Neural cell (in vitro differentiated cells): ENCODE data around the gene RHBDD3. TPM values are rescaled to one million over a fixed set of nuclear protein-coding genes. Genes with fewer than 3 reads are reported as not detected.

Experiments
- H2AFZ ChIP-seq: fragments of 200-600, 300-800 bp; sonication (generic), shearing (Covaris generic); 2 replicates; pipeline ENCODE4 v1.6.0; 2014; ENCODE audit warnings: low read depth, mild to moderate bottlenecking, antibody characterized with exemption, low read length, moderate library complexity
- H3F3A ChIP-seq: fragments of 200-600 bp; shearing (Covaris generic); 2 replicates; pipeline ENCODE4 v1.6.1; 2016; ENCODE audit warnings: mild to moderate bottlenecking, moderate library complexity, mixed read lengths, antibody characterized with exemption, low read length; ENCODE audit not compliant: insufficient read depth, poor library complexity, severe bottlenecking
- H3K27ac ChIP-seq: fragments of 200-600, 300-800 bp; sonication (generic), shearing (Covaris generic); 2 replicates; pipeline ENCODE4 v1.5.1; 2014; ENCODE audit warnings: mild to moderate bottlenecking, low read length, moderate library complexity
- H3K27me3 ChIP-seq: fragments of 300-800, 200-600 bp; sonication (generic), shearing (Covaris generic); 2 replicates; pipeline ENCODE4 v1.6.0; 2014; ENCODE audit warnings: mild to moderate bottlenecking, low read depth, low read length, moderate library complexity; ENCODE audit not compliant: insufficient read depth
- H3K36me3 ChIP-seq: fragments of 300-800, 200-600 bp; sonication (generic), shearing (Covaris generic); 2 replicates; pipeline ENCODE4 v1.5.1; 2014; ENCODE audit warnings: mild to moderate bottlenecking, antibody characterized with exemption, low read length, moderate library complexity; ENCODE audit not compliant: insufficient read depth
- H3K4me2 ChIP-seq: fragments of 300-800, 200-600 bp; sonication (generic), shearing (Covaris generic); 2 replicates; pipeline ENCODE4 v1.6.0; 2014; ENCODE audit warnings: mild to moderate bottlenecking, low read length
- H3K4me3 ChIP-seq: fragments of 300-800, 200-600 bp; sonication (generic), shearing (Covaris generic); 2 replicates; pipeline ENCODE4 v1.5.1; 2014; ENCODE audit warnings: mild to moderate bottlenecking, low read length, moderate library complexity
- H3K79me2 ChIP-seq: fragments of 200-600 bp; shearing (Covaris generic); replicated peaks from 2 replicates; pipeline ENCODE4 v1.6.0; 2014; ENCODE audit warnings: mild to moderate bottlenecking, low read length, moderate library complexity; ENCODE audit not compliant: insufficient read depth
- H3K9ac ChIP-seq: fragments of 300-800, 200-600 bp; sonication (generic), shearing (Covaris generic); 2 replicates; pipeline ENCODE4 v1.6.1; 2016; ENCODE audit warnings: mild to moderate bottlenecking, low read length, mixed read lengths
- H3K9me2 ChIP-seq: fragments of 200-600 bp; shearing (Covaris generic); 2 replicates; pipeline ENCODE4 v1.6.1; 2016; ENCODE audit warnings: mild to moderate bottlenecking, low read length, mixed read lengths; ENCODE audit not compliant: insufficient read depth
- H3K9me3 ChIP-seq: fragments of 200-600, 300-800 bp; sonication (generic), shearing (Covaris generic); 2 replicates; pipeline ENCODE4 v1.6.1; 2016; ENCODE audit warnings: mild to moderate bottlenecking, mixed run types, low read length, moderate library complexity, mixed read lengths
- H4K20me1 ChIP-seq: fragments of 200-600 bp; shearing (Covaris generic); 2 replicates; pipeline ENCODE4 v1.6.1; 2016; ENCODE audit warnings: mild to moderate bottlenecking, mixed run types; ENCODE audit not compliant: insufficient read depth
- CTCF ChIP-seq: fragments of 450-650 bp; IDR thresholded peaks from 2 replicates; pipeline ENCODE4 v1.5.1; 2014; ENCODE audit warnings: antibody characterized with exemption, mild to moderate bottlenecking, moderate library complexity; ENCODE audit not compliant: poor library complexity, severe bottlenecking
- EP300 ChIP-seq: fragments of 450-650 bp; conservative IDR thresholded peaks from 2 replicates; pipeline ENCODE4 v1.6.1; 2014; ENCODE audit warnings: antibody characterized with exemption, mild to moderate bottlenecking, moderate library complexity; ENCODE audit not compliant: poor library complexity, severe bottlenecking
- EZH2 ChIP-seq: fragments of 200-600, 300-800 bp; shearing (Covaris generic), sonication (generic); IDR thresholded peaks from 2 replicates; pipeline ENCODE4 v1.6.1; 2014; ENCODE audit warnings: antibody characterized with exemption, low read length, borderline replicate concordance, mild to moderate bottlenecking; ENCODE audit not compliant: insufficient read depth, poor library complexity, severe bottlenecking
- MXI1 ChIP-seq: fragments of 450-650 bp; conservative IDR thresholded peaks from 2 replicates; pipeline ENCODE4 v1.6.1; 2014; ENCODE audit warnings: antibody characterized with exemption, mild to moderate bottlenecking; ENCODE audit not compliant: poor library complexity, severe bottlenecking
- POLR2AphosphoS5 ChIP-seq: IDR thresholded peaks from 2 replicates; pipeline ENCODE4 v1.6.1; 2012
- RAD21 ChIP-seq: fragments of 450-650 bp; conservative IDR thresholded peaks from 2 replicates; pipeline ENCODE4 v1.6.1; 2014; ENCODE audit warnings: antibody characterized with exemption, mild to moderate bottlenecking, moderate library complexity
- REST ChIP-seq: IDR thresholded peaks from 2 replicates; pipeline ENCODE4 v1.6.1; 2012; ENCODE audit warnings: borderline replicate concordance
- SMC3 ChIP-seq: fragments of 450-650 bp; conservative IDR thresholded peaks from 2 replicates; pipeline ENCODE4 v1.6.1; 2014; ENCODE audit warnings: antibody characterized with exemption, mild to moderate bottlenecking, moderate library complexity; ENCODE audit not compliant: poor library complexity
- TAF1 ChIP-seq: IDR thresholded peaks from 2 replicates; pipeline ENCODE4 v1.6.1; 2012; ENCODE audit warnings: low read depth
- polyA plus RNA-seq: library from polyadenylated mRNA; depleted of rRNA; stranded (reverse); fragments of >200 nt; gene quantifications from 2 replicates; pipeline ENCODE4 v1.2.3, GENCODE V29; 2014

RHBDD3 gene
- polyA plus RNA-seq, 1 donor from 2014 or later = 114 TPM

GRCh38 chr22:29217827-29218757 is 49.7 kb downstream of the RHBDD3 start:
- TF ChIP-seq SMC3 (no peak), CTCF (no peak), MXI1 (no peak), EP300 (no peak), RAD21 (no peak), TAF1 (no peak), POLR2AphosphoS5 (no peak), REST (no peak), EZH2 (no peak)

GRCh38 chr22:29216873-29217666 is 50.7 kb downstream of the RHBDD3 start:
- Histone ChIP-seq H3K9ac (no peak overlapping the region), H4K20me1 (no peaks in the 10 kb centered on the region), H3K9me2 (no peaks in the 10 kb centered on the region), H3K27ac (no peak overlapping the region), H3K4me2 (no peak overlapping the region), H2AFZ (no peak overlapping the region), H3K9me3 (no peaks in the 10 kb centered on the region), H3K4me3 (no peak overlapping the region), H3K27me3 (no peaks in the 10 kb centered on the region), H3F3A (no peaks in the 10 kb centered on the region), H3K79me2 (no peaks in the 10 kb centered on the region), H3K36me3 (no peaks in the 10 kb centered on the region)
- TF ChIP-seq SMC3 (no peak), POLR2AphosphoS5 (no peak), EZH2 (no peak), EP300 (no peak), TAF1 (no peak), REST (no peak), MXI1 (no peak), CTCF (no peak), RAD21 (no peak)

More at GRCh38 chr22:29217827-29218757, 49.7 kb downstream of the RHBDD3 start:
- H3F3A ChIP-seq = no peaks in the 10 kb centered on the region
- no peaks in the 10 kb centered on the region for H3K9me2 ChIP-seq
- H3K4me2 ChIP-seq = no peak overlapping the region
- H2AFZ ChIP-seq = no peak overlapping the region
- H4K20me1 ChIP-seq = no peaks in the 10 kb centered on the region
- H3K9me3 ChIP-seq = no peaks in the 10 kb centered on the region
- H3K27me3 ChIP-seq = no peaks in the 10 kb centered on the region
- H3K36me3 ChIP-seq = no peaks in the 10 kb centered on the region
- no peak overlapping the region for H3K9ac ChIP-seq
- no peak overlapping the region for H3K4me3 ChIP-seq
- H3K79me2 ChIP-seq = no peaks in the 10 kb centered on the region
- H3K27ac ChIP-seq = no peak overlapping the region
